Omental fat pad (tissue), 4 donors: ENCODE data around the gene TTC19. TPM values are rescaled to one million over a fixed set of nuclear protein-coding genes. Genes with fewer than 3 reads are reported as not detected.

Source experiments
- ATAC-seq: fragments of 150-250 bp; one replicate; pipeline ENCODE4 v1.9.1; 2016; ENCODE audit warnings: mild to moderate bottlenecking, moderate library complexity; ENCODE audit not compliant: low FRiP score
- DNase-seq: peaks from one replicate; pipeline ENCODE4 v3.0.0-alpha.2; 2019; ENCODE audit warnings: low spot score
- total RNA-seq, 4 donors: library from RNA; depleted of rRNA; stranded (reverse); fragments of >200 nt; gene quantifications; one replicate each; pipeline ENCODE4 v1.1.0, GENCODE V29; 2016
- TF ChIP-seq, protein P1 (sequence below), 3 donors: fragments of 450-650 bp; IDR thresholded peaks; one replicate each; pipeline ENCODE4 v1.5.1; 2016 to 2017; ENCODE audit warnings: antibody characterized with exemption in 3 of 3, mild to moderate bottlenecking in 3 of 3, moderate library complexity in 2 of 3

TTC19 gene
- total RNA-seq, 4 donors from 2014 or later = 42.4 to 72.7 (median 56.8) TPM

DNA sequence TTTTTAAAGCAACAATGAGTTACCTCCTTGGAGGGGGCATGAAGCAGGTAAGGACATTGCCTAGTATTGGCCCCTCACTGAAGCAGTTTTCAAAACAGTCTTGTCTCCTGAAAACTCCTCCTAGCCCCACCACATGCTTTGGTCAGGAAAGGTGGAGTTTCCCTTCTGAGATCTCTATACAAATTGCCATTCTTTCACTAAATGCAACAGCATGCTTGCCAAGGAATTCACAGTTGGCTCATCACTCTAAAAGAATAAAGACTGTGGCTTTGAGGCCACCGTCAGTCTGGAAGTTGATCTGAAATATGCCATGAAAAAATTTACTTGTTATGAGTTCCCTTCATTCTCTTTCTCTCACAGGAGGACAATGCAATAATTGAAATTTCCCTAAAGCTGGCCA is 4.2 kb downstream of the TTC19 start:
- ATAC-seq (no peak), DNase-seq (no peak)
- TF ChIP-seq, protein P1, sequence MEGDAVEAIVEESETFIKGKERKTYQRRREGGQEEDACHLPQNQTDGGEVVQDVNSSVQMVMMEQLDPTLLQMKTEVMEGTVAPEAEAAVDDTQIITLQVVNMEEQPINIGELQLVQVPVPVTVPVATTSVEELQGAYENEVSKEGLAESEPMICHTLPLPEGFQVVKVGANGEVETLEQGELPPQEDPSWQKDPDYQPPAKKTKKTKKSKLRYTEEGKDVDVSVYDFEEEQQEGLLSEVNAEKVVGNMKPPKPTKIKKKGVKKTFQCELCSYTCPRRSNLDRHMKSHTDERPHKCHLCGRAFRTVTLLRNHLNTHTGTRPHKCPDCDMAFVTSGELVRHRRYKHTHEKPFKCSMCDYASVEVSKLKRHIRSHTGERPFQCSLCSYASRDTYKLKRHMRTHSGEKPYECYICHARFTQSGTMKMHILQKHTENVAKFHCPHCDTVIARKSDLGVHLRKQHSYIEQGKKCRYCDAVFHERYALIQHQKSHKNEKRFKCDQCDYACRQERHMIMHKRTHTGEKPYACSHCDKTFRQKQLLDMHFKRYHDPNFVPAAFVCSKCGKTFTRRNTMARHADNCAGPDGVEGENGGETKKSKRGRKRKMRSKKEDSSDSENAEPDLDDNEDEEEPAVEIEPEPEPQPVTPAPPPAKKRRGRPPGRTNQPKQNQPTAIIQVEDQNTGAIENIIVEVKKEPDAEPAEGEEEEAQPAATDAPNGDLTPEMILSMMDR (IDR thresholded peaks at IDR 0.05) = no peak

- no peak for DNase-seq
- TF ChIP-seq, protein P1 (IDR thresholded peaks at IDR 0.05) = no peak
- ATAC-seq = no peak
Measured at GRCh38 chr17:16005636-16006035, 6.0 kb downstream of the TTC19 start.

DNA sequence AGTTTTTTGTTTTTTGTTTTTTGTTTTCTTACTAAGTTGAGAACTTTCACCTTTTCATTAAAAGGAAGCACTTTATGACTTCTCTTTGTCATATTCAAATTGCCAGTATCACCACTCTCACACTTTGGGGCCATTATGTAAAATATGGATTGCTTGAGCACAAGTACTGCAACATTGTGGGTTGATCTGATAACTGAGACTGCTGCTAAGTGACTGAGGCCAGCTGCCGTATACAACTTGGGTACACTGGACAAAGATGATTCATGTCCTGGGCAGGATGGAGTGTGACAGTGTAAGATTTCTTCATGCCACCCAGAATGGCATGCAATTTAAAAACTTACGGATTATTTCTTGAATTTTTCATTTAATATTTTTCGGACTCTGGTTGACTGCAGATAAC is 7.8 kb downstream of the TTC19 start:
- DNase-seq (no peak), ATAC-seq (no peak)
- TF ChIP-seq, protein P1 (IDR thresholded peaks at IDR 0.05) = no peak

DNA sequence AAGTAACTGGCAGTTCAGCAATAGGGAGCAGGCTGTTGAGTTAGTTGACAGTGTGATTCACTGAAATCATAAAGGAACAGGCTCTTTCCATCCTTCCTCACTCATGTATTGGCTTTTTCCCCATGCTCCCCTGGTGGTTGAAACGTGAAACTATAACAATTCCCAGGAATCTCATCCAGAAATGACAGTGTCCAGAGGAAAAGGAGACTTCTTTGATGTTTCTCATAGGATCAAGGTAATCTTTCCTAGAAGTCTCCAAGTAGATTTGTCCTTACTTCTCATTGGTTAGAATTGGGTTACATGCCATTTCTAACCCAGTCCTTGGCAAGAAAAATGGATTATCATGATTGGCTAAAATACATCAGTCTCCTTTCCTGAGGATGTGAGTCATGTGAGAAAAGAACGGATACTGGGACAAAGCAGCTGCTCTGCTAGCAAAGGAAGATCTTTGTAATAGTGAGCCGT is 14.4 kb downstream of the TTC19 start:
- peak; percentile 40 for ATAC-seq
- TF ChIP-seq, protein P1 (IDR thresholded peaks at IDR 0.05) = no peak

DNA sequence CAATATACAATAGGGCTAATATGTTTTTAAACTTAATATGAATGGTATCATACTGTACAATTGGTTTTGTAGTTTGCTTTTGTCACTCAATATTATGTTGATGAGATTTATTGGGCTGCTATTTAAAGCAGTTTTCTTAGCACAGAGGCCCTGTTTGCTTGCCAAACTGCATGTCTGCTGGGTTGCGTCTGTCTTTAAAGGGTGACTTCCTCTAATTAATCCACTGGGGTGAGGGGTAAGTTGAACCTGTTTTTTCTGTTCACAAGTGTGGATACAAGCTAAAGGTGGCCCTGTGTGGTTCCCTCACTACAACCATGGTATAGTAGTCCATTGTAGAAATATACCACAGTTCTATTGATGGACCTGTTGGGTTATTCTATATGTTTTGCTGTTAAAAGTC is 19.7 kb downstream of the TTC19 start:
- no peak for ATAC-seq
- TF ChIP-seq, protein P1 (IDR thresholded peaks at IDR 0.05) = no peak

More for the DNA sequence above, 14.4 kb downstream of the TTC19 start:
- DNase-seq = no peak

DNA sequence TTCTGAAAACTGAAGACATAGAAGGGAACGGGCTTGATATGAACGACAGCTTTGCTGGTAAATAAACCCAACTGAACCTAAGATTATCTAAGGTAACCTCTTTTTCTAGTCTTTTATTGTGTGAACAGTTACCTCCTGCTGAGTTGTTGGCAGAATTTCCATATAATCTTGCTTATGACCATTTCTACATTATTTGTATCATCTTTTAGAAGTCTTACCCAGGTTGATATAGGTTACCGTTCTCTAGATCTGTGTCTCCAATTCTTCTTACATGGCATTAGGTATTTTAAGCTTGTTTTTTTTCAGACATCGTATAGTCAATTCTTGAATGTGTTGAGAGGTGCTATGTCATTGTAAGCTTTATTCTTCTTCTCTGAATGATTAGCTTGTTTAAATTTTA is 24.3 kb downstream of the TTC19 start:
- no peak for DNase-seq
- no peak for ATAC-seq
- TF ChIP-seq, protein P1 (IDR thresholded peaks at IDR 0.05) = no peak

More for the DNA sequence above, 19.7 kb downstream of the TTC19 start:
- DNase-seq = no peak

DNA sequence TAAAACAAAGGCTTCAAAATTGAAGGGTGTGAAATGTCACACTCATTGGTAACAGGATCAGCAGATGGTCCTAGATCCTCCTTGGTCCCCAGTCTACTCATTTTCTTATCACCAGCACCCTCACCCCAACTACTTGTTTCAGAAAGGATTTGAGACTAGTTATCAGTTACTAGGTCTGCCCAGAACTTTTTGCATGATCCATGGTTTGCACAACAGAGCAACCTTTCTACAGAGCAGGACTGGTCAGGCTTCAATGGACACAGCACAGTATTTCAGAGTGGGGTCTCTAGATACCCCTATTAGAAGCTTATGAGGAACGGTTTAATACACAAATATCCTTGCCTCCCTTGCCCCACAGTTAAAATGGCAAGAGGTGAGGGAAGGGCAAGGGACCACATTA is 25.6 kb downstream of the TTC19 start:
- DNase-seq (no peak), ATAC-seq (no peak)
- TF ChIP-seq, protein P1 (IDR thresholded peaks at IDR 0.05) = no peak
